ENCODE results near the gene SELENOT.
"Not testable (repeated sequence)": the region's sequence is repeated elsewhere in the genome, so short reads cannot be mapped to it uniquely, and the experiment has no call there.

The SELENOT gene

GRCh38 chr3:150603153-150603979 lies at the start of gene SELENOT:
Gene SELENOT (plus strand): TSS chr3:150603321. CDS start chr3:150603363, 42 bp downstream.
- peak; percentile 100 for DNase-seq (ENCODE audit: low spot score)

DNA sequence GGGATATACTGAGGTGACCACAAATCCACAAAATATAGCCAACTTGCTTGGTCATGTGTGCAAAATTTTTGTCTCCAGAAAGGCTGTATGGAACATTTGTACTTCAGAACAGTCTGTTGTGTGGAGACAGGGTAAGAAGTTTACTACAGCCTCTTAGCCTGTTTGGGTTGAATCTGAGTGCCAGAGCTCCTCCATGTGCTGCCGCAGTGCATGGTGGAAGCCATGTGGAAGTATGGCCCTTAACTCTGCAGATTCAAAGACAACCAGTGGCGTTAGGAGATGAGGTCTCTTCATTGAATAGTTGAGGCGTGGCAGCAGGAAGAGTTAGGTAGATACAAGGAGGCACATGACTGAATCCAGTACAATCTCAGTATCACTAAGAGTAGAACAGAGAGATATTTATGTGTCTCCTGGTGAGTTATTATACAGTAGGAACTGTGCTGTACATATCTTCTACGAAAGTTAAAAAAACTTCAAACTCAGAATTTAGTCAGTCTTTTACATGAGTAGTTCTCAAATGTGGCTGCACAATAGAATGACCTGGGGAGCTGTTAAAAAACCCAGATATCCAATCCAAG lies 47.2 kb upstream of the SELENOT start:
- DNase-seq (ENCODE audit: low spot score) = no peak

- no peak for DNase-seq (ENCODE audit: low spot score)
These were observed 46.3 kb upstream of the SELENOT start for GRCh38 chr3:150556792-150557191.

DNA sequence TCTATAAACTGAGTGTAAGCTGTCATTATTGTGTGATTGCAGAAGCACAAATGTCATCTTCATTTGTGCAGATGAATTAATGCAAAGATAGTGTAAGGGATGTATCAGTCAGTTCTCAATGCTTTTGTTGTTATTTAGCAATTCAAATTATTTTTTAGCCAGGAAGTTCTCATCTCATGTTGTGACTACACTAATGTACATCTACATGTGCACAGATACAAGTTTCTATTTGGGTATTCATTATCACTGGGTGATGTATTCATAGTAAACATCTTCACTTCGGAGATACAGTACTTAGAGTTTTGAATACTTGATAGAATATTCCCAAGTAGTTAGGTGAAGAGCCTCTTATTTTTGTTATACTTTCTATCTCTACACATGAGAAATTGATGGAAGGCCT lies 45.4 kb upstream of the SELENOT start:
- DNase-seq (ENCODE audit: low spot score) = no peak

DNA sequence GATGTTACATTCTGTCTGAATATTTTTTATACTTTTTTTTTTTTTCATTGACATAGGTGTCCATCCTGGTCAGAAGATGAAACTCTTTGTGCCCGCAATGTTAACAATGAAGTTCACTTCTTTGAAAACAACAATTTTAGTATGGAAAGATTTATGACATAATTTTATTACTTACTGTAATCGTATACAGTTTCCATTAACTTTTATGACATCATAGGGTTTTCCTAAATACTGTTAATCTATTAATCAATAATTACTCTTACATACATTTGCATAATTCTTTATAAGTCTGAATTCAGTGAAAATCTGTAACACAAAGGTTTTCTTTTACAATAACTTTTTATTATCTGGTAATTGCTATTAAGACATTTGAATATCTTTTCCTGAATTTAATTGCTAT lies 38.9 kb upstream of the SELENOT start:
- DNase-seq (ENCODE audit: low spot score) = no peak

GRCh38 chr3:150567328-150567727 lies 35.8 kb upstream of the SELENOT start:
- no peak for DNase-seq (ENCODE audit: low spot score)

GRCh38 chr3:150577855-150578254 lies 25.3 kb upstream of the SELENOT start:
- DNase-seq (ENCODE audit: low spot score) = no peak

DNA sequence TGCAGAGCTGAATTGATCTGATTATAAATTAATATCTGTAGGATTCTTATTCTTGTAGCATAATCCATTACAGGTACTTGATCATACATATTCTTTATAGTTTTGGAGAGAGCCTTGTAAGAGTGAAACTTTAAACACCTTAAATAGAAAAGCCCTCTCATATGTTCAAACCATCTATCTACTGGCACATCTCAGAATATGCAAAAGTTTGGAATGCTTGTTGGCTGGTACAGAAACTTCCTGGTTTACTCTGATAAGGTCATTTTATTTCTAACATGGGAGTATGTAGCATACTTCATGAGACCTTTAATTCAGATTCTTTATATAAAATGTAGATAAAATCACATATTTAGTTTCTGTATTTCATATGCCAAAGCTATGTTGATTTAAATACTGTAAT lies 21.9 kb upstream of the SELENOT start:
- no peak for DNase-seq (ENCODE audit: low spot score)

GRCh38 chr3:150582620-150583019 lies 20.5 kb upstream of the SELENOT start:
- no peak for DNase-seq (ENCODE audit: low spot score)

DNA sequence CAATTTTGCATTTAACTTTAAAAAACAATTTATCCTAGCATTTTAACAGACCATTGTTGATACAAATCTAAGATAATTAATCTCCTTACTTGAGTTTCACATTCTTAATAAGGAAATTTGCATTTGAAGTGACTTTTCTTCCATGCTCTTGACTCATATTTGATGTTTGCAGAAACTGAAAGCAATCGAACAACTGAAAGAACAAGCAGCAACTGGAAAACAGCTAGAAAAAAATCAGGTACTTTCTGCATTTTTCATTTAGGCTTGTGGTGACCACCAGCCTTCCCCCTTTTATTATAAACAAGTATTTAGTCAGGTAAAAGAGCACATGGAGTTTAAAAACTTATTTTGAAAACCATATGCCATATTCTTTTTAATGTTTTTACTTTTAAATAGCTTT lies 20.1 kb upstream of the SELENOT start:
- no peak for DNase-seq (ENCODE audit: low spot score)

GRCh38 chr3:150588027-150588830 lies 14.9 kb upstream of the SELENOT start:
- DNase-seq (ENCODE audit: low spot score) = no peak

GRCh38 chr3:150589759-150590158 lies 13.4 kb upstream of the SELENOT start:
- DNase-seq (ENCODE audit: low spot score) = peak; percentile 5

DNA sequence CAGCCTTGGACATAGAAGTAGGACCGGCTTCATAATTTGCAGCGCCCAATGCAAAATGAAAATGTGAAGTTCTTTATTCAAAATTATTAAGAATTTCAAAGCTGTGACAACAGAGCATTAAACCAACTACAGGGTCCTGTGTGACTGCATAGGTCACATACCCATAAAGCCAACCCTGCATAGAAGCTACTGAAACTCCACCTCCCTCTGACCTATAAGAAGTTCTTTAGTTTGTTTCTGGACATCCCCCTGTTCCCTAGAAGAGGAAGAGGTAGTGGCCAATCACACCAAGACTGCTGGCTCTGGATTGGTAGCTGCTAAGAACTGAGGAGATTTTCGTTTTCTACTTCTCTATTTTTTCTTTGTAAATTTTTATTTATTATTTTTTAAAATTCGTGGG lies 9.0 kb upstream of the SELENOT start:
- DNase-seq (ENCODE audit: low spot score) = no peak

DNA sequence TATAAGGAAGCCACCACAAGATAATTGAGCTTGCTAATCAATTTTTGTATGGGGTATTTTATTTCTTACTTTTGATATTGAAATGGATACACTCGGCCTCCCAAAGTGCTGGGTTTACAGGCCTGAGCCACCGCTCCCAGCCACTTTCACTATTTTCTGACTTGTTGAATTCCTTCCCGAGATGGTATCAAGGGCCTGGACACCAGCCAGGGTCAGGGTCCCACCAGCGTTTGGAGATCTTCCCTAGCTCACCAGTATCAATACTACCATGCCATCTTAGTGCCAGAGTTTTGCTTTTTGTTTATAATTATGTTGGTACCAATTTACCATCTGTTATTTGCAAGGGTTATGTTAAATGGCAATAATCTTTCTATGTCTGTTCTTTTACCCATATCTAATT lies 5.5 kb upstream of the SELENOT start:
- no peak for DNase-seq (ENCODE audit: low spot score)

- peak; percentile 13 for DNase-seq (ENCODE audit: low spot score)
These were observed 3.4 kb upstream of the SELENOT start for GRCh38 chr3:150599611-150600297.

- not testable (repeated sequence) for DNase-seq (ENCODE audit: low spot score)
These were observed 2.2 kb upstream of the SELENOT start for GRCh38 chr3:150600647-150601530.

DNA sequence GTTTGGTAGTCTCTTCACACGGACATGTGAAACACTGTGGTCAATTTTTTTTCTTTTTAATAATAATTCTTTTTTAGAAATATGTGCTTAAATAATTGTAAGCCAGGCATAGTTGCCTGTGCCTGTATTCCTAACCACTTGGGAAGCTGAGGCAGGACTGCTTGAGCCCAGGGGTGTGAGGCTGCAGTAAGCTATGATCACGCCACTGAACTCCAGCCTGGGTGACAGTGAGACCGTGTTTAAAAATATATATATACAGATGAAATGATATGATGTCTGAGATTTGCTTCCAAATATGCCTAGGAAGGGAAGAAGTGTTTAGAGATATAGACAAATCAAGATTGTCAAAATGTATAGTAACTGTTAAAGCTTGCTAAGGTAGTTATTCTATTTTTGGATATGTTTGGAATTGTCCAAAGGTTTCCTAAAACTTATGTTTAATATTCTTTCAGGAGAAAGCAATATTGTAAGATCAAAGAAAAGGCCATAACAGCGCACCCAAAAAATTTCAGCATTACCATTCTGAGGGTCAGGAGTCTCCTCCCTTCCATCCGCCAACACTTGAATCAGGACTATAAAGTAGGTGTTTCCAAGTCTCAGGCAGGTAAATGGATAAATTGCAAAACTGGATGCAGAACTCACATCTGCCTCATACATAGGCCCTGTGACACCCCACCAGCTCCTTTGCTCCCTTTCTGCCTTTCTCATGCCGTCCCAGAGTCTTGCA lies 532 bp upstream of the SELENOT start:
- no peak for DNase-seq (ENCODE audit: low spot score)

DNA sequence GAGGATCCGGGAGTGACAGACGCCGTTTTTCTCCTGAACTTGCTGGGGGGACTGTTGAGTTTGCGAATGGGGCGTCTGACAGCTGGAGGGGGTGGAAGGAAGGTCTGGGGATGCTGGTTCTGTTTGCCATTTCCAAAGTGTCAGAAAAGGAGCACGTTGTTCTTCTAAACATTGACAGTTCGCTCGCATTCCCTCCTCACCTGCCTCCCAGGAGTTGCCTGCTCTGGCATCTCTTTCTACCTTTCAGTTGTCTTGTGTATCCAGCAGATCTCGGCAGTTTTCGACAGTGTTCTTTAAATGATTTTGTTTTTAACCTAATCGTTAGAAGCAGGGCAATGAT lies 829 bp downstream of the SELENOT start:
- no peak for DNase-seq (ENCODE audit: low spot score)

DNA sequence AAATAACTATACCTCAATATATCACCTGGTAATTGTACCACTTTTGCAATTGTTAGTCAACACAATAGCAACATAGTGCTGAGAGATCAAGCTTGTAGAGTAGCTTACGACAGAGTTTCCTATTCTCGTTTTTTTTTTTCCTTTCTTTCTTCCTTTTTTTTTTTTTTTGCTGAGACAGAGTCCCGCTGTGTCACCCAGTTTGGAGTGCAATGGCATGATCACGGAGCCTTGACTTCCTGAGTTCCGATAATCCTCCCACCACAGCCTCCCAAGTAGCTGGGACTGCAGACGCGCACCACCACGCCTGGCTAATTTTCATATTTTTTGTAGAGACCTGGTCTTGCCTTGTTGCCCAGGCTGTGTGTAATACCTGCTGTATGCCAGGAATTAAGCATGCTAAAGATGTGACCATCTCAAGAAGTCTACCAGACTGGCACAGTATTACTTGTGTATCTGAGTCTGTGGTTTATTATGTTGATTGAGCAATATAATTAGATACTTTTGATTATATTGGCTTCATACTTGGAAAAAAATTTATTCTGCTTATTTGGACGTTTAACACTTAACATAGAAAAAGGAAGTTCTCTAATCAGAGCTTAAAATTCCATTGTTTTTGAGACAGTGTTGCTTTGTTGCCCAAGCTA lies 3.0 kb downstream of the SELENOT start:
- no peak for DNase-seq (ENCODE audit: low spot score)

All from GM03348 (cell line).